Left ventricle myocardium inferior (tissue), 1 donor: ENCODE data around the gene NAB2. TPM values are rescaled to one million over a fixed set of nuclear protein-coding genes. Genes with fewer than 3 reads are reported as not detected.

Source experiments
- DNase-seq: peaks from one replicate; pipeline ENCODE4 v3.0.0-alpha.2; 2020
- H3K27ac ChIP-seq: fragments of 200-600 bp; replicated peaks from 2 replicates; pipeline ENCODE4 v1.8.0; 2021
- H3K27me3 ChIP-seq: fragments of 200-600 bp; 2 replicates; pipeline ENCODE4 v1.8.0; 2021; ENCODE audit warnings: low read depth
- H3K36me3 ChIP-seq: fragments of 200-600 bp; 2 replicates; pipeline ENCODE4 v1.8.0; 2021
- H3K4me1 ChIP-seq: fragments of 200-600 bp; 2 replicates; pipeline ENCODE4 v1.8.0; 2021
- H3K4me3 ChIP-seq: fragments of 200-600 bp; 2 replicates; pipeline ENCODE4 v1.8.0; 2021; ENCODE audit warnings: mild to moderate bottlenecking, moderate library complexity
- H3K9me3 ChIP-seq: fragments of 200-600 bp; replicated peaks from 2 replicates; pipeline ENCODE4 v1.8.0; 2021
- intact Hi-C: fragments of 100-400 bp; cut with micrococcal nuclease; formaldehyde crosslinking; loops from one replicate; pipeline ENCODE4 v1.11.0; 2022
- total RNA-seq: library from RNA; stranded (reverse); fragmentation: NEBNext Ultra II Directional; extraction: Animal tissue kit (Norgen Biotek cat#: 25700); gene quantifications from one replicate; pipeline ENCODE4 v1.2.1, GENCODE V29; 2021
- TF ChIP-seq, protein P1 (sequence below): fragments of 200-600 bp; IDR thresholded peaks from 2 replicates; pipeline ENCODE4 v1.8.0; 2021; ENCODE audit warnings: antibody characterized with exemption, mild to moderate bottlenecking, borderline replicate concordance
- donor health status: DM: no; HTN: yes; CAD: no; lungs with severe emphysema.

Gene NAB2
- total RNA-seq, 1 donor from 2014 or later, result 10.1 TPM

GRCh38 chr12:57087010-57087690, 1.8 kb upstream of the NAB2 start:
- intact Hi-C loops, result no loop called here
- peaks cover 14% of the 10 kb centered on the region for H3K36me3 ChIP-seq
- peak overlapping the region; percentile 95 for H3K4me3 ChIP-seq
- H3K27me3 ChIP-seq, result no peaks in the 10 kb centered on the region
- peak; percentile 92 for DNase-seq
- peak overlapping the region; percentile 100 for H3K27ac ChIP-seq
- TF ChIP-seq, protein P1, sequence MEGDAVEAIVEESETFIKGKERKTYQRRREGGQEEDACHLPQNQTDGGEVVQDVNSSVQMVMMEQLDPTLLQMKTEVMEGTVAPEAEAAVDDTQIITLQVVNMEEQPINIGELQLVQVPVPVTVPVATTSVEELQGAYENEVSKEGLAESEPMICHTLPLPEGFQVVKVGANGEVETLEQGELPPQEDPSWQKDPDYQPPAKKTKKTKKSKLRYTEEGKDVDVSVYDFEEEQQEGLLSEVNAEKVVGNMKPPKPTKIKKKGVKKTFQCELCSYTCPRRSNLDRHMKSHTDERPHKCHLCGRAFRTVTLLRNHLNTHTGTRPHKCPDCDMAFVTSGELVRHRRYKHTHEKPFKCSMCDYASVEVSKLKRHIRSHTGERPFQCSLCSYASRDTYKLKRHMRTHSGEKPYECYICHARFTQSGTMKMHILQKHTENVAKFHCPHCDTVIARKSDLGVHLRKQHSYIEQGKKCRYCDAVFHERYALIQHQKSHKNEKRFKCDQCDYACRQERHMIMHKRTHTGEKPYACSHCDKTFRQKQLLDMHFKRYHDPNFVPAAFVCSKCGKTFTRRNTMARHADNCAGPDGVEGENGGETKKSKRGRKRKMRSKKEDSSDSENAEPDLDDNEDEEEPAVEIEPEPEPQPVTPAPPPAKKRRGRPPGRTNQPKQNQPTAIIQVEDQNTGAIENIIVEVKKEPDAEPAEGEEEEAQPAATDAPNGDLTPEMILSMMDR, result no peak
- no peaks in the 10 kb centered on the region for H3K9me3 ChIP-seq
- H3K4me1 ChIP-seq, result peaks cover 60% of the 10 kb centered on the region

GRCh38 chr12:57087691-57088353, 1.1 kb upstream of the NAB2 start:
- peak overlapping the region; percentile 95 for H3K4me3 ChIP-seq
- intact Hi-C loops, result no loop called here
- no peaks in the 10 kb centered on the region for H3K9me3 ChIP-seq
- H3K27me3 ChIP-seq, result no peaks in the 10 kb centered on the region
- peaks cover 67% of the 10 kb centered on the region for H3K4me1 ChIP-seq
- H3K27ac ChIP-seq, result peak overlapping the region; percentile 100
- TF ChIP-seq, protein P1, result no peak
- peak; percentile 85 for DNase-seq
- H3K36me3 ChIP-seq, result peaks cover 21% of the 10 kb centered on the region

DNA sequence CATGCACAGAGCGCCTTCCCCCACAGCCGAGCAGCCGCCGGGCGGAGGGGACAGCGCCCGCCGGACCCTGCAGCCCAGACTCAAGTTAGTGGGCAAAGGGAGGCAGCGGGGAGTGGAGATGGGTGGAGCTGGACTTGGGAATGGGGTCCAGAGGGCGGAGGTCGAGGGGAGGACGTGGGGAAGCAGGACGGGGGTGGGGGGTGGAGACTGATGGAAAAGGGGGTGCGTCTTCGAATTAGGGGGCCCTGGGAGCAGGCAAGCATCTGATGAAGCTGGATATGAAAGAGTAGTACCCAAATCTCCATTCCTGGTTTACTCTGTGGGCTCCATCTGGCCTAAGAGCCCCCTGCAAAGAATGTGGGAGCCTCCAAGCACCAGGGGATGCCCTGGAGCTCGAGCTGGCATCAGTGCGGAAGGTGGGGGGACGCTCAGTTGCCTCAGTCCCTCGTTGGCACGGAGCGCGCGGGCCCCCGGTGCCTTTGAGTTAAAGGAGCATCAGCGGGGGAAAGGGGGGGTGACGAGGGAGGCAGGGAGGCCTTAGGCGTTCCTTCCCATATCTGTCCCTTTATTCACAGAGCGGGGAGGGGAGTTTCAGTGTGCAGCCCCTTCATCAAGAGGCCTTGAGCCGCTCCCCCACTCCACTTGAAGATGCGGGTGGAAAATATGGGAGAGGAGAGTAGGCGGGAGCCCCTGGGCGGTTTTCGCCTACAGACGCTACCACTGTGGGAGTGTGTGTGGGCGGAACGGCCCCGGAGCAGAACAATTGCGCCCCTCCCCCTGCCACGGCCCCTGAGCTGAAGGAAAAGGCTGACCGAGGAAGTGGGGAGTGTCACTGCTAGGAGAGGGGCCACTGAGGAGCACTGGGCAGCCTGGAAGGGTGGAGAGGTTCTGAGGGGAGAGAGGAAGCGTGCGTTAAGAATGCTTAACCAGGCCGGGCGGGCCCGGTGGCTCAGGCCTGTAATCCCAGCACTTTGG, 644 bp downstream of the NAB2 start:
- no peaks in the 10 kb centered on the region for H3K9me3 ChIP-seq
- TF ChIP-seq, protein P1, result no peak
- intact Hi-C loops, result no loop called here
- H3K4me1 ChIP-seq, result peaks cover 83% of the 10 kb centered on the region
- peak overlapping the region; percentile 100 for H3K27ac ChIP-seq
- DNase-seq, result peak; percentile 83
- H3K4me3 ChIP-seq, result peak overlapping the region; percentile 95
- no peaks in the 10 kb centered on the region for H3K27me3 ChIP-seq
- peaks cover 31% of the 10 kb centered on the region for H3K36me3 ChIP-seq

DNA sequence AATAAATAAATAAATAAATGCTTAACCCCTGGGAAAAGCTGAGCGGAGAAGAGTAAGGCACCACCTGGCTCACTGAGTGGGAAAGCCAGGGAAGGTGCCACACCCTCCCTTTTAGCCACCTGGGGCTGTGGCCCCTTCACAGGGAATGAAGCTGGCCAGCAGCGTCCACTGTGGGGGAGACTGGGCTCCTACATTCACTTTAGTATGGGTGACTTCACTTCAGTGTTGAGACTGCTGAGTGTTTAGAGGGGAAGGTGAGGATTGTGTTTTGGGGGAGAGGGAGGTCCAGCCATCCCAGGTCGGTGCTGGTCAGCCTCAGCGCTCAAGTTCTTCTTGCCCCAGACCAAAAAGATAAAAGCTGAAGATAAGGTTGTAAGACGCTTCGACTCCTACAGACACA, 1.6 kb downstream of the NAB2 start:
- no peaks in the 10 kb centered on the region for H3K9me3 ChIP-seq
- H3K27me3 ChIP-seq, result no peaks in the 10 kb centered on the region
- no peak for DNase-seq
- intact Hi-C loops, result no loop called here
- peaks cover 87% of the 10 kb centered on the region for H3K4me1 ChIP-seq
- TF ChIP-seq, protein P1, result no peak
- H3K27ac ChIP-seq, result peak overlapping the region; percentile 100
- peaks cover 41% of the 10 kb centered on the region for H3K36me3 ChIP-seq
- H3K4me3 ChIP-seq, result peak overlapping the region; percentile 95

- peak overlapping the region; percentile 95 for H3K4me3 ChIP-seq
- DNase-seq, result no peak
- TF ChIP-seq, protein P1, result peak; percentile 8
- intact Hi-C loops, result no loop called here
- H3K36me3 ChIP-seq, result peaks cover 47% of the 10 kb centered on the region
- peaks cover 84% of the 10 kb centered on the region for H3K4me1 ChIP-seq
- H3K27ac ChIP-seq, result peak overlapping the region; percentile 100
- H3K27me3 ChIP-seq, result no peaks in the 10 kb centered on the region
- H3K9me3 ChIP-seq, result no peaks in the 10 kb centered on the region
Measured at GRCh38 chr12:57090924-57091637, 2.2 kb downstream of the NAB2 start.
